Activated CD4-positive, alpha-beta T cell treated with anti-CD3 and anti-CD28 coated beads for 36 hours (primary cell): ENCODE measurements around the gene AHCYL2. TPM values are rescaled to one million over a fixed set of nuclear protein-coding genes. Genes with fewer than 3 reads are reported as not detected.

Source experiments
- ATAC-seq: fragments of 200-7000 bp; cut with Tn5 transposase; one replicate; pipeline ENCODE4 v1.10.0; 2021; ENCODE audit warnings: mild to moderate bottlenecking, moderate library complexity
- CTCF ChIA-PET: fragments of 350-600 bp; sonication (Branson Sonifier 250); formaldehyde crosslinking; loops from one replicate; lab custom pipeline; 2021; ENCODE audit warnings: antibody characterized with exemption; lab: Charles Lee
- POLR2A ChIA-PET: fragments of 350-600 bp; sonication (Branson Sonifier 250); formaldehyde crosslinking; loops from one replicate; lab custom pipeline; 2021; ENCODE audit warnings: antibody characterized with exemption, inconsistent platforms; lab: Charles Lee
- DNase-seq: peaks from one replicate; pipeline ENCODE4 v3.0.0-alpha.2; 2020
- H3K27ac Mint-ChIP-seq: one replicate; pipeline ENCODE4 v1.8.0; 2021; ENCODE audit warnings: mixed read lengths
- H3K27me3 Mint-ChIP-seq: one replicate; pipeline ENCODE4 v1.8.0; 2021; ENCODE audit warnings: mixed read lengths
- H3K36me3 Mint-ChIP-seq: one replicate; pipeline ENCODE4 v1.8.0; 2021; ENCODE audit warnings: low read depth, mixed read lengths
- H3K4me1 Mint-ChIP-seq: one replicate; pipeline ENCODE4 v1.8.0; 2021; ENCODE audit warnings: mixed read lengths
- H3K4me3 Mint-ChIP-seq: one replicate; pipeline ENCODE4 v1.8.0; 2021; ENCODE audit warnings: mild to moderate bottlenecking, moderate library complexity, mixed read lengths
- H3K9me3 Mint-ChIP-seq: one replicate; pipeline ENCODE4 v1.8.0; 2021; ENCODE audit warnings: low read depth, mixed read lengths
- intact Hi-C, 2 experiments: fragments of 100-400 bp; cut with DNase I in 1 of 2; cut with micrococcal nuclease in 1 of 2; formaldehyde crosslinking; loops; one replicate each; pipeline versions ENCODE4 v1.14.2 to v1.15.1; 2022 to 2024; cut with DNase I, micrococcal nuclease
- total RNA-seq, 2 experiments: library from RNA; stranded (reverse); gene quantifications; one replicate each; pipeline ENCODE4 v1.2.3, GENCODE V29; 2021

AHCYL2 gene
- total RNA-seq, 2 experiments from 2014 or later = 14.1 to 14.9 TPM

DNA sequence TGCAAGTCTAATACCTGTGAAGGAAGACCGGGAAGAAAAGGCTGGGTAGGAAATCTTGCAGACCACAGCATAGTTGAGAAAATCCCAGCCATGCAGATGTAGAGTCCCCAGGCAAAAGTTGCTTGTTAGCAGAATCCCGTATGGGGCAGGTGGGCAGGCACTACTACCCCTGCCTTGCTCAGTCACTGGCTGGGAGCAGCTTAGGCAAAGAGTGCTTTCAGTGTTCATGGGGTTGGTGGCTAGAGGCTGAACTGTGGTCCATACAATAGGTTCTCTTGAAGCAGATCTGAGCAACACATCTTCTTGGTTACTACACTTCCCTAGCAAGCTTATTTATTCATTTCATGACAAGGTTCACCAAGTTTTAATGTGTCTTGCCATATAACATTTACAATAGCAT is 92.6 kb downstream of the AHCYL2 start:
- H3K4me1 Mint-ChIP-seq = peaks cover 6% of the 10 kb centered on the region
- intact Hi-C loops = no loop called here
- H3K9me3 Mint-ChIP-seq = no peaks in the 10 kb centered on the region
- H3K36me3 Mint-ChIP-seq = peaks cover 5% of the 10 kb centered on the region
- ChIA-PET POLR2A (interaction anchor here (0.6 kb wide), 1 partner anchor 148 kb away, joined by 3 read pairs; no protein-coding TSS in a partner anchor), CTCF (interaction anchor here (0.6 to 1.8 kb wide), 7 partner anchors 11 to 154 kb away, joined by 3 to 7 read pairs (median 3); no protein-coding TSS in a partner anchor)
- no peaks in the 10 kb centered on the region for H3K27me3 Mint-ChIP-seq
- H3K4me3 Mint-ChIP-seq = no peak overlapping the region
- H3K27ac Mint-ChIP-seq = no peak overlapping the region
- ATAC-seq (no peak), DNase-seq (no peak)

DNA sequence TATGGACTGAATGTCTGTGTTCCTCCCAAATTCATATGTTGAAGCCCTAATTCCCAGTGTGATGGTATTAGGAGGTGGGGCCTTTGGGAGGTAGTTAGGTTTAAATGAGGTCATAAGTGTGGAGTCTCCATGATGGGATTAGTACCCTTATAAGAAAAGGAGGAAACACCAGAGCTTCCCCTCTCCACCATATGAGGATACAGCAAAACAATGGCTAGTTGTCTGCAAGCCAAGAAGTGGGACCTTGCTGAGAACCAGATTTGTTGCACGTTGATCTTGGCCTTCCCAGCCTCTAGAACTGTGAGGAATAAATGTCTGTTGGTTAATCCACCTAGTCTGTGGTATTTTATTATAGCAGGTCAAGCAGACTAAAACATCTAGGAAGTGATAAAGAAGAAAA is 102.2 kb downstream of the AHCYL2 start:
- DNase-seq (no peak), ATAC-seq (no peak)
- Mint-ChIP-seq H3K36me3 (peaks cover 25% of the 10 kb centered on the region), H3K4me1 (no peaks in the 10 kb centered on the region), H3K27ac (no peak overlapping the region), H3K9me3 (peaks cover 11% of the 10 kb centered on the region), H3K27me3 (no peaks in the 10 kb centered on the region), H3K4me3 (no peak overlapping the region)
- intact Hi-C loops = no loop called here
- CTCF ChIA-PET = interaction anchor here (0.7 to 1.2 kb wide), 3 partner anchors 13 to 144 kb away, joined by 3 read pairs; no protein-coding TSS in a partner anchor
- POLR2A ChIA-PET = no interaction called here

DNA sequence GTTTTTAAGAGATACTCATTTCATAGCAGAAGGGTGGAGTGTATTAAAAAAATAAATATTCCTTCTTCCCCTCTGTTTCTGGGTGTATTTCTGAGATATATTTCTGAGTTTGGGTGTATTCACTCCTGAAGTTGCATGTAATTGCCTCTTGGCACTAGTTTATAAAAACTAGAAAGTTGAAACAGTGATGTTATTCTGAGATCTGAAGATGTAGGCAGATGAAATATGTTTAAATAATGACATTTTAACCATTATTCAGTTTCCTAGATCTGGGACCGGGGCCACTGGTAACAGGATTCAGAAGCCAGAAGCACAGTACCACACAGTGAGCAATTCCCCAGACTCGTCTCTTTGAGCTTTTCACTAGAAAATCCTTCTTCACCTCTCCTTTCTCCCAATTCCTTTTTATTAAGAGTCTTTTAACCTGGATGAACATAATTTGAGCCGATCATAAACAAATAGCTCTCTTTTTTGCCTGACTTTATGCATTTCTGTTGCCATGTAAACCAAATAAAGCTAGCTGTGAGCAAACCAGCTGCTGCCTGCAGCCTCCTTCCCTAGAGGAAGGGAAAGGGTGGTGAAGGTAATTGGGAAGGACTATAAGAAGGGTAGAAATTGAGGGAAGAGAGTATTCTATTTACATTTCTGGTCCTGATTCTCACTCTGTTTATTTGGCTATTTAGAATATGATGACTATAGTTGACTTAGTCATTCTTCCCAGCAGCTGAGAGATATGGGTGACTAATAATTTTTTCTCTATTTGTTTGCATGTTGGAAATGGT is 107.6 kb downstream of the AHCYL2 start:
- H3K27me3 Mint-ChIP-seq = no peaks in the 10 kb centered on the region
- intact Hi-C loops = no loop called here
- H3K9me3 Mint-ChIP-seq = no peaks in the 10 kb centered on the region
- no peak overlapping the region for H3K27ac Mint-ChIP-seq
- ATAC-seq (no peak), DNase-seq (no peak)
- CTCF ChIA-PET = interaction anchor here (1.2 to 1.6 kb wide), 6 partner anchors 10 to 114 kb away, joined by 3 to 6 read pairs (median 4); no protein-coding TSS in a partner anchor
- H3K4me1 Mint-ChIP-seq = no peaks in the 10 kb centered on the region
- POLR2A ChIA-PET = no interaction called here
- no peak overlapping the region for H3K4me3 Mint-ChIP-seq
- H3K36me3 Mint-ChIP-seq = peaks cover 3% of the 10 kb centered on the region

DNA sequence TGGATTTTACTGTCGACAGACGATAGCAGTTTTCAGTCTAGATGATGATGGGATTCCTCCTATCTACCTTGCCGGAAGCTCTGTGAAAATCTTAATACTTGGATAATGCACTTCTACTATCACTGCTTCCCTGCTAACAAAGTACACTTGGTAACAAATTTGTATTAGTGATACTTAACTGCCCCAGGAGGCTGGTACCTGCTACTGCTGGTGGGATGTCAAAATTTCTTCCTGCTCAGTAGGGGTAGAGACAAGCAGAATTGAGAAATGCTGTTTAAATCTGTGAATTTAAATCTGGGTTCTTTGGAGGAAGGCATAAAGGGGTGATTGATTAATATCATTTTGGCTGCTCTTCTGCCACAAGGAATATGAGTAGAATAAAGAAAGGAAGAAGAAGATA is 109.6 kb downstream of the AHCYL2 start:
- intact Hi-C loops = no loop called here
- DNase-seq (no peak), ATAC-seq (no peak)
- H3K9me3 Mint-ChIP-seq = no peaks in the 10 kb centered on the region
- ChIA-PET CTCF (interaction anchor here (1.0 to 1.6 kb wide), 5 partner anchors 9 to 117 kb away, joined by 3 to 6 read pairs (median 4); no protein-coding TSS in a partner anchor), POLR2A (no interaction called here)
- H3K36me3 Mint-ChIP-seq = peaks cover 1% of the 10 kb centered on the region
- H3K27ac Mint-ChIP-seq = no peak overlapping the region
- H3K4me1 Mint-ChIP-seq = no peaks in the 10 kb centered on the region
- H3K4me3 Mint-ChIP-seq = no peak overlapping the region
- H3K27me3 Mint-ChIP-seq = no peaks in the 10 kb centered on the region

DNA sequence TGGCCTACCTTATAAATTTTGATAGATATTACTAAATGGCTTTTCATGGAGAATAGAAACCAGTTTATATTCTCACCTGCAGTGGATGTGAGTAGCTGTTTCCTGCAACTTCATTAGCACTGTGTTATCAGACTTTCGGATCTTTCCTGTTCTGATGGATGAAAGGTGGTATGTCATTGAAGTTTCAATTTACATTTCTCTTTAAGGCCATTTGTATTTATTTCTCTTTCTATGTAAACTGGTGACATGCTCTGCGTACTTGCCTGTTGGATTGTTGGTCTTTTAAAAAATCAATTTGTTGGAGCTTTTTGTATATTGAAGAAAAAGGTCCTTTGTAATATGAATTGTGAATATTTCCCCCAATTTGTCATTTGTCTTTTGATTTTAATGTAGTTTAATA is 113.6 kb downstream of the AHCYL2 start:
- Mint-ChIP-seq H3K9me3 (no peaks in the 10 kb centered on the region), H3K4me3 (no peak overlapping the region), H3K4me1 (peaks cover 11% of the 10 kb centered on the region), H3K27me3 (no peaks in the 10 kb centered on the region), H3K36me3 (no peaks in the 10 kb centered on the region), H3K27ac (no peak overlapping the region)
- DNase-seq = no peak
- no peak for ATAC-seq
- ChIA-PET POLR2A (no interaction called here), CTCF (interaction anchor here (0.7 to 1.1 kb wide), 3 partner anchors 38 to 128 kb away, joined by 3 to 4 read pairs (median 3); no protein-coding TSS in a partner anchor)
- intact Hi-C loops = no loop called here

DNA sequence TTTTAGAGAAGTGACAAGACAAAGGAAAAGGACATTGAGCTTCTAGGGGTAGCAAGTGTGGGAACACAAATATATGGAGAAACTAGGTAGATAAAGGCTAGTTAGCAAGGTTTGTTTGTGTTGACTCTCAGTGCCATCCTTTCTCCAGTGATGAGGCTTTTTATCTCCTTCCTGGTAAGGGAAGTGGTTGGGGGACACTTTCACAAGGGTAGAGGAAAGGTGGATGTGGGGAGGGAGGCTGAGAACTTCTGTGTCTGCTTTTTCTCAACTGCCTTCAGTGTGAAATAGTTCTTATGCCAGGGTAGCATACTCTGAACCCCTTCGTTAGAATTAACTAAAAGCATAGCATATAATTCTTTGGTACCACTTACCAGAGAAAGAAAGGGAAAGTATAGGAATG is 116.4 kb downstream of the AHCYL2 start:
- H3K4me3 Mint-ChIP-seq = no peak overlapping the region
- intact Hi-C loops = loop anchor here (5.0 to 10.0 kb wide), 2 partner anchors 296 to 674 kb away; no protein-coding TSS in a partner anchor
- H3K4me1 Mint-ChIP-seq = peaks cover 29% of the 10 kb centered on the region
- no peak for DNase-seq
- H3K9me3 Mint-ChIP-seq = no peaks in the 10 kb centered on the region
- no peaks in the 10 kb centered on the region for H3K27me3 Mint-ChIP-seq
- no peak overlapping the region for H3K27ac Mint-ChIP-seq
- no peaks in the 10 kb centered on the region for H3K36me3 Mint-ChIP-seq
- no peak for ATAC-seq
- POLR2A ChIA-PET = no interaction called here
- CTCF ChIA-PET = interaction anchor here (0.6 to 6.2 kb wide), 5 partner anchors 27 to 131 kb away, joined by 3 to 48 read pairs (median 4); partner anchors contain the start of gene STRIP2

DNA sequence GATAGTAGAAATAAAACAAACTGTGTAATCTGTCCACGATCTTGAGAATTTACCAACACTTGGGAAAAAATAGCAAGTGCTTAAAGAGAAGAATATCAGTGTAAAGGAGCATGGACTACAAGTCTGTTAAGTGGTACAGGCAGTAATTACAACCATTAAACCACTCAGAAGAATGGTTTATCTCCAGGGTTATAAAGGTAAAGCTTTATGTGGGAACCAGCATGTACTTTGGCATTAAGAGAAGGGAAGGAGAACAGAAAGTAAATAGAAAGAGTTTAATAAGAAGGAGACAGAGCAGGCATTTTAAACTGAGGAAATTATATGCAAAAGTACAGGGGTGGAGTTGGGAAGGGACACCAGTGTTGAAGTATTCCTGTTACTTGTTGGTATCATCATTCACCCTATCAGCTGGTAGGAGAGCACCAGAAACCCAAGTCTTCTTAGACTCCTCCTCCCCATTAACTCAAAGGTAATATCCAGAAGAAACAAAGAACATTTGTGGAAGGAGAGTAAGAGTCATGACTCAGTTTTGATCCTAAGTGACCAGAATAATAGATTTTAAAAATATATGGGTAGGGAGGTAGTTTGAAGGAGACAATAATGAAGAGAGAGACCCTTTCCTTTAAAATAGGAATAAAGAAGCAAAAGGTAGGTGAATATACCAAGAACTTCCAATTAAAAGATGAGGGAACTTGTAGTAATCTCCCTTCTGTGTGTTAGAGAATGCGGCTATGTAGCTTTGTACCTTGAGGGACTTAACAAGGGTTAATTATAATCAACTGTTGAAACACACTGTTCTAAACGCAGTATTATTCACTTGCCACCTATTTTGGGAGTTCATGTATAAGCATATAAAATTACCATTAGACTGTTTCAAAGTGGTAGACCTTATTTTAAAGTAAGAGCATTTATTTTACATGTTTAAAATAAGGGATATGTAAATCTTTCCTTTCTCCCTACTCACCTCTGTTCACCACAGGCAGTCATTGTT is 117.3 kb downstream of the AHCYL2 start:
- DNase-seq = no peak
- POLR2A ChIA-PET = interaction anchor here (0.7 kb wide), 1 partner anchor 129 kb away, joined by 7 read pairs; no protein-coding TSS in a partner anchor
- Mint-ChIP-seq H3K27ac (no peak overlapping the region), H3K27me3 (no peaks in the 10 kb centered on the region), H3K36me3 (no peaks in the 10 kb centered on the region), H3K9me3 (no peaks in the 10 kb centered on the region), H3K4me1 (peaks cover 29% of the 10 kb centered on the region), H3K4me3 (no peak overlapping the region)
- intact Hi-C loops = loop anchor here (2.0 to 10.0 kb wide), 4 partner anchors 35 to 673 kb away; no protein-coding TSS in a partner anchor
- no peak for ATAC-seq
- CTCF ChIA-PET = interaction anchor here (0.6 to 6.2 kb wide), 37 partner anchors 8 to 672 kb away, joined by 3 to 48 read pairs (median 4); partner anchors contain the start of gene STRIP2

DNA sequence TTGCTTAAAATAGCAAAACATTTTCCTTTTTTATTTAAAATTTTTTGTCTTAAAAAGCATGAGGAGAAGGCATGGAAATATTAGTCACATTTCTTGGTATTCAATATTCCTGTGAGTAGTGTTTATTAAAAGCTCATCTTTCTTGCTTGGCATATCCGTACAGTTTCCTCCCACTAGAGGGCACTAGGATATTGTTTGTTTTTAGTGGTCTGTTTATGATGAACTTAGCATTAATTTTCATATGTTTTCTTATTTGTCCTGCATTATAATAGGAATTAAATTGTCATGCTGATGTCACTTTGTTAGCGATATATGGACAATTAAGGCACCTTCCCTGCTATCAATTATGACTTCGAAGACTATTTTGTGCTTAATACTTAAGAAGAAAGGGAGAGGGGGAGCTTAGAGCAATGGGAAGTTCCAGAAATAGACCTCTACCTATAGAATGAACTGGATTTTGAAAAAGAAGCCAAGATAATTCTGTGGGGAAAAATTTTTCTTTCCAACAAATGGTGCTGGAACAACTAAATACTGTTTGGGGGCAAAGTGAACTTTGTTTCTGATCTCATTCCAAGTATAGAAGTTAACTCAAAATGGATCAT is 118.4 kb downstream of the AHCYL2 start:
- Mint-ChIP-seq H3K4me3 (no peak overlapping the region), H3K27me3 (no peaks in the 10 kb centered on the region), H3K4me1 (peaks cover 29% of the 10 kb centered on the region), H3K27ac (no peak overlapping the region), H3K36me3 (no peaks in the 10 kb centered on the region), H3K9me3 (no peaks in the 10 kb centered on the region)
- peak; percentile 9 for DNase-seq
- peak; percentile 36 for ATAC-seq
- intact Hi-C loops = loop anchor here (1.0 to 10.0 kb wide), 5 partner anchors 34 to 672 kb away; no protein-coding TSS in a partner anchor
- POLR2A ChIA-PET = interaction anchor here (0.6 to 1.6 kb wide), 3 partner anchors 128 to 292 kb away, joined by 3 to 7 read pairs (median 4); no protein-coding TSS in a partner anchor
- CTCF ChIA-PET = interaction anchor here (0.5 to 6.2 kb wide), 38 partner anchors 9 to 670 kb away, joined by 3 to 48 read pairs (median 4); no protein-coding TSS in a partner anchor

DNA sequence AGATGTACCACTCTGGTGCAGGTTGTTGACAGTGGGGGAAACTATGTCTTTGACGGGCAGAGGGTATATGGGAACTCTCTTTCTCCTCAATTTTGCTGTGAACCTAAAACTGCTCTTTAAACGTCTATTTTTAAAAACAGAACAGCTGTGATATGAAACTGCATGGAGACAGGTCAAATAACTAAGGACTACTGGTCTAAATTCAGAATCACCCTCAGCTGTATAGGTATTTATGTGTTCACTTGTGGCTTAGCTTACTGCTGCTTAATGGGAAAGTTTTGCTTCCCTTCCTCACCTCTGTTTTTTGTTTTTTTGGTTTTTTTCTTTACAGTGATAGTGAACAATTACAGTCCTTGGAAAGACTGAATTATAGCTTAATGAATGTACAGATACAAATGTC is 122.5 kb downstream of the AHCYL2 start:
- no peaks in the 10 kb centered on the region for H3K36me3 Mint-ChIP-seq
- CTCF ChIA-PET = interaction anchor here (1.2 to 2.0 kb wide), 2 partner anchors 12 to 21 kb away, joined by 3 to 10 read pairs; no protein-coding TSS in a partner anchor
- no peaks in the 10 kb centered on the region for H3K27me3 Mint-ChIP-seq
- H3K27ac Mint-ChIP-seq = no peak overlapping the region
- H3K4me1 Mint-ChIP-seq = peaks cover 25% of the 10 kb centered on the region
- intact Hi-C loops = loop anchor here in 1 of 2 experiments (10.0 kb wide), 1 partner anchor 667 kb away; no protein-coding TSS in a partner anchor
- H3K9me3 Mint-ChIP-seq = no peaks in the 10 kb centered on the region
- POLR2A ChIA-PET = no interaction called here
- no peak overlapping the region for H3K4me3 Mint-ChIP-seq
- no peak for ATAC-seq
- DNase-seq = no peak

DNA sequence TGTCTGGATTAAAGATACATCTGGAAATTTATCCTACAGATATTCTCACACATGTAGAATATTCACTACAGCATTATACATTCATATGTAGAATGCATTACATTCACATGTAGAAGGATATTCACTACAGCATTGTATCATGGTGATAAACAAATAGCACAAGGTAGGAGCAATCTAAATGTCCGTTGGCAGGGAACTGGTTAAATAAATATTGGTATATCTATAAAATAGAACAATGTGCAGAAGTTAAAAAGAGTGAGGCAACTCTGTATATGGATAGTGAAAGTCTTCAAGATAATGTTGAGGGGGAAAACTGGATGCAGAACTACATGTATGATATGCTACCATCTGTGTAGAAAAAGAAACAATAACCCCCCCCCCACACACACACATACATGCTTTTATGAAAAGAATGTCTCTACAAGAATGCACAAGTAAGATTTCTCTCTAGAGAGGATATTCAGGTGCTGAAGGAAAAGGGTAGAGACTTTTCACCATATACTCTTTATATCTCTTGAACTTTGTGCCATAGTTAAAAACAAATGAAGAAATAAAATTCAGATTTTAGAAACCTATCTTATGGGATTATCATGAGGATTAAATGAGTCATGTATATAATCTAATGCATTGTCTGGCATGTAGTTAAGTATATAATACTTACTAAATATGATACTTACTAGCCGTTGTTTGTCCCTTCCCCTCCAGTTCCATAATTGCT is 123.4 kb downstream of the AHCYL2 start:
- no peak for ATAC-seq
- Mint-ChIP-seq H3K36me3 (no peaks in the 10 kb centered on the region), H3K4me3 (no peak overlapping the region), H3K9me3 (no peaks in the 10 kb centered on the region), H3K4me1 (peaks cover 24% of the 10 kb centered on the region), H3K27me3 (no peaks in the 10 kb centered on the region), H3K27ac (no peak overlapping the region)
- CTCF ChIA-PET = no interaction called here
- no peak for DNase-seq
- POLR2A ChIA-PET = no interaction called here
- intact Hi-C loops = loop anchor here in 1 of 2 experiments (10.0 kb wide), 1 partner anchor 667 kb away; no protein-coding TSS in a partner anchor
